ENCODE data around the gene RPL10A. TPM values are rescaled to one million over a fixed set of nuclear protein-coding genes. Genes with fewer than 3 reads are reported as not detected.

Gene RPL10A
- total and polyA plus RNA-seq, 10 donors: 962 to 3,148 (median 1,054) TPM

DNA sequence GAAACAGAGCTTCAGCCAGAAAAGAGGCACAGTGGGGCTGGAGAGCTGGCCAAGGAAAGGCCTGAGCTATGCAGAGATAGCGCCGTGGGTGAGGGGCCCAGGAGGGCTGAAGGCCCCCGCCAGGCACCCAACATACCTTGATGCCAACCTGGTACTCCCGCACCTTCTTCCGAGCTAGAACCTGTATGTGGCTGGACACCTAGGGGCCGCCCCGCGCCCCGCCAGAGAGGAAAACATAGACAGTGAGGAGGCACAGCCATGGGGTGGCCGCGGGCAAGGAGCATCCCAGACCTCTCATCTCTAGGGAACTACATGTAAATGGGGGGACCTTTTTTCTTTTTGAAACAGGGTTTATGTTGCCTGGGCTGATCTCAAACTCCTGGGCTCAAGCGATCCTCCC lies 12.0 kb downstream of the RPL10A start:
- Histone ChIP-seq H3K36me3 (peaks cover 0 to 23% (median 2%) of the 10 kb centered on the region in 6 donors), H3K4me1 (peaks cover 0 to 19% (median 3%) of the 10 kb centered on the region in 6 donors), H3K9me3 (no peaks in the 10 kb centered on the region), H3K4me3 (no peak overlapping the region), H3K27ac (no peak overlapping the region), H3K27me3 (replicated peaks in 1 of 7) (no peaks in the 10 kb centered on the region)
- DNase-seq: no peak
- TF ChIP-seq POLR2AphosphoS5 (IDR thresholded peaks at IDR 0.05) (no peak), POLR2A (IDR thresholded peaks at IDR 0.05) (no peak)
- intact Hi-C loops (cut with DNase I; ENCODE audit: low total_unique reads): no loop called here
- WGBS, 5 donors: 93 to 97% (median 95%) methylated on average over 12 of the region's 12 CpGs

DNA sequence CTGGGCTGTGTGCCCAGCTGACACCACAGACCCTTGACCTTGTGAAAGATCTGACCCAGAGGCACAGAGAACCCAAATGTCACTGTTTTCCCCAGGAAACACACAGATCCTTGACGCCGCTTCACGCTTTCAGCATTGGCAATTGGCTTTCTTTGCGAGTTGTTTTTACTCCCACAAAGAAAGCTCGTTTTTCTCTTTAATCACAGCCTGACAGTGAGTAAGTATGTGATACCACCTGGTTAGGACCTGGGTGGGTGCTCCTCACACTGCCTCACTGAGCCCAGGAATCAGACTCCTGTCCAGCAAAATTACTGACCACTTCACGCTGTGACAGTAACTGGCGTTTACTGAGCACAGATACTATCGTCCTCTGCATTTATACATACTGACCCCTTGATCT lies 13.0 kb downstream of the RPL10A start:
- TF ChIP-seq POLR2A (IDR thresholded peaks at IDR 0.05): no peak
- Histone ChIP-seq H3K27ac (no peak overlapping the region), H3K9me3 (no peaks in the 10 kb centered on the region), H3K27me3 (replicated peaks in 1 of 7) (no peaks in the 10 kb centered on the region), H3K4me3 (no peak overlapping the region), H3K4me1 (peaks cover 0 to 29% (median 3%) of the 10 kb centered on the region in 6 donors), H3K36me3 (peaks cover 0 to 17% (median 0%) of the 10 kb centered on the region in 6 donors)
- intact Hi-C loops (cut with DNase I; ENCODE audit: low total_unique reads): no loop called here
- DNase-seq: no peak
- 68 to 80% (median 69%) methylated on average over 8 of the region's 8 CpGs for WGBS, 5 donors

DNA sequence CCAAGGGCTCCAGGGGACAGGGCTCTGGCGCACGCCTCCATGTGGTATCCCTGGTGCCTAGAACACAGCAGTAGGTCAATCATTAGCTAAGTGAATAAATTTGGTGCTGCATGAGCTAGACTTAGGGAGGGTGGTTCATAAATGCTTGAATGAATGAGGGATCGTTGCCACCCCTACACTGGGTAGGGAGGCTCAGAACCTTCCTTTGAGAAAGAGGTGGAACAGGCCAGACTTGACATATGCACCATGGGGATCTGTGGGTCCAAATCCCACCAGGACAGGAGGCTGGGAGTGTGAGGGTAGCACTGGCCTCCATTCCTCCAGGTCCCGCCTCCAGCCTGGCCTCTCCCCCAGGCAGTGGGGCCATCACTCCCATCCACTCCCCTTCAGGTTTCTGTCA lies 14.9 kb downstream of the RPL10A start:
- H3K27me3 ChIP-seq (replicated peaks in 1 of 7): no peaks in the 10 kb centered on the region
- no peak overlapping the region for H3K4me3 ChIP-seq
- intact Hi-C loops (cut with DNase I; ENCODE audit: low total_unique reads): no loop called here
- H3K9me3 ChIP-seq: no peaks in the 10 kb centered on the region
- TF ChIP-seq POLR2AphosphoS5 (IDR thresholded peaks at IDR 0.05): no peak
- TF ChIP-seq, protein P1, sequence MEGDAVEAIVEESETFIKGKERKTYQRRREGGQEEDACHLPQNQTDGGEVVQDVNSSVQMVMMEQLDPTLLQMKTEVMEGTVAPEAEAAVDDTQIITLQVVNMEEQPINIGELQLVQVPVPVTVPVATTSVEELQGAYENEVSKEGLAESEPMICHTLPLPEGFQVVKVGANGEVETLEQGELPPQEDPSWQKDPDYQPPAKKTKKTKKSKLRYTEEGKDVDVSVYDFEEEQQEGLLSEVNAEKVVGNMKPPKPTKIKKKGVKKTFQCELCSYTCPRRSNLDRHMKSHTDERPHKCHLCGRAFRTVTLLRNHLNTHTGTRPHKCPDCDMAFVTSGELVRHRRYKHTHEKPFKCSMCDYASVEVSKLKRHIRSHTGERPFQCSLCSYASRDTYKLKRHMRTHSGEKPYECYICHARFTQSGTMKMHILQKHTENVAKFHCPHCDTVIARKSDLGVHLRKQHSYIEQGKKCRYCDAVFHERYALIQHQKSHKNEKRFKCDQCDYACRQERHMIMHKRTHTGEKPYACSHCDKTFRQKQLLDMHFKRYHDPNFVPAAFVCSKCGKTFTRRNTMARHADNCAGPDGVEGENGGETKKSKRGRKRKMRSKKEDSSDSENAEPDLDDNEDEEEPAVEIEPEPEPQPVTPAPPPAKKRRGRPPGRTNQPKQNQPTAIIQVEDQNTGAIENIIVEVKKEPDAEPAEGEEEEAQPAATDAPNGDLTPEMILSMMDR (IDR thresholded peaks at IDR 0.05 in 8 of 11, conservative IDR thresholded peaks at IDR 0.05 in 3 of 11): no peak
- no peak for TF ChIP-seq POLR2A (IDR thresholded peaks at IDR 0.05)
- H3K36me3 ChIP-seq: peaks cover 0 to 15% (median 0%) of the 10 kb centered on the region in 6 donors
- WGBS, 5 donors: 89 to 98% (median 95%) methylated on average over 3 to 4 of the region's 4 CpGs
- no peak overlapping the region for H3K27ac ChIP-seq
- DNase-seq: no peak
- peaks cover 0 to 46% (median 10%) of the 10 kb centered on the region in 6 donors for H3K4me1 ChIP-seq

DNA sequence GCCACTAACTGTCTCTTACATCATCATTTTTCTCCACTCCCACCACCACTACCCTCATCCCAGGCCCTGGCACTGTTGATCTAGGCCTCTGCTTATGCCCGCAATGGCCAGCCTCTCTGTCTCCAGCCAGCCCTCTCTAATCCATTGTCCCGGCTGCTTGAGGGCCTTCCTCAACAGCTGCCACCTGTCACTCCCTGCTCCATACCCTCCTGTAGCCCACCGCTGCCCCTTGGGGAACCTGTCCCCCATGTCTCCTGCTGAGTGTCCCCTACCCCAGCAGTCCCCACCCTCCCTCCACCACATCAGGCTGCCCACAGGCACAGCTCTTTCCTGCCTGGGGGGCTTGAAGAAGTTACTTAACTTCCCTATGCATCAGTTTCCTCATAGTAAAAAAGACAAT lies 15.3 kb downstream of the RPL10A start:
- peaks cover 0 to 51% (median 12%) of the 10 kb centered on the region in 6 donors for H3K4me1 ChIP-seq
- H3K9me3 ChIP-seq: no peaks in the 10 kb centered on the region
- no peaks in the 10 kb centered on the region for H3K27me3 ChIP-seq (replicated peaks in 1 of 7)
- 50 to 90% (median 77%) methylated on average over 3 of the region's 3 CpGs for WGBS, 5 donors
- no peak overlapping the region for H3K4me3 ChIP-seq
- H3K27ac ChIP-seq: no peak overlapping the region
- intact Hi-C loops (cut with DNase I; ENCODE audit: low total_unique reads): no loop called here
- H3K36me3 ChIP-seq: peaks cover 0 to 12% (median 0%) of the 10 kb centered on the region in 6 donors
- TF ChIP-seq POLR2A (IDR thresholded peaks at IDR 0.05) (no peak), POLR2AphosphoS5 (IDR thresholded peaks at IDR 0.05) (no peak)
- TF ChIP-seq, protein P1 (IDR thresholded peaks at IDR 0.05 in 8 of 11, conservative IDR thresholded peaks at IDR 0.05 in 3 of 11): no peak
- DNase-seq: no peak

DNA sequence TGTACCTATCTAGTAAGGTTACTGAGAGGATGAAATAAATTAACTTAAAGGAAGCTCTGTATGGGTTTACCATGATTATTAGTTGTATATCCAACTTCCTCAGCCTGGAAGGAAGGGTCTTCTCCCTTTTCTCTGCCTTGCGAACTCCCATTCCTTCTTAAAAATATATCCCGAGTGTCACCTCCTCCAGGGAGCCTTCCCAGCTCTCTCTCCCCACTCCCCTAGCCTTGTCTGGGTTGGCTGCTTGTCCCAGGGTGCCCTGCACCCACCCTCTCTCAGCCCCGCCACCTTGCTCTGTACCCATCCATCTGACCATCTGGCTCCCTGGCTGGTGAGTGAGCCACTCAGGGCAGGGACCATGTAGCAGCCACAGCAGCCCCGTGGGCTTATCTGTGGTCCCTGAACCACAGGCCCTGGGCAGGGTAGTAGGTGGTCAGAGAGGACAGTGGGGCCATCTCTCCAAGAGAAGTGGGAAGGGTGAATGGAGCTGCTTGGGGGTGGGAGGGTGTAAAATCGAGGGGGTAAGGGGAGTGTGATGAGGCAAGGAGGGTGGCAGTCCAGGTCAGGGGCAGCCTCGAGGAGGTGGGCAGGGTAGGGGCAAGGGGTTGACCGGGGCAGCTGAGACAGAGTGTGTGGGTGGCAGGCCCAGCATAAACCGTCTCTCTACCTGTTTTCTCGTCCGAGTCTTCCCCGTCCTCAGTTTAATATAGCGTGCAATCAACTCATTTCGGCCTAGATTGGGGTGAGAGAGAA lies 15.9 kb downstream of the RPL10A start:
- H3K27me3 ChIP-seq (replicated peaks in 1 of 7): no peaks in the 10 kb centered on the region
- H3K9me3 ChIP-seq: no peaks in the 10 kb centered on the region
- DNase-seq: no peak
- H3K4me3 ChIP-seq: no peak overlapping the region
- H3K36me3 ChIP-seq: peaks cover 0 to 12% (median 0%) of the 10 kb centered on the region in 6 donors
- H3K4me1 ChIP-seq: peaks cover 0 to 56% (median 14%) of the 10 kb centered on the region in 6 donors
- intact Hi-C loops (cut with DNase I; ENCODE audit: low total_unique reads): no loop called here
- no peak overlapping the region for H3K27ac ChIP-seq
- 77 to 89% (median 80%) methylated on average over 13 of the region's 13 CpGs for WGBS, 5 donors
- TF ChIP-seq POLR2A (IDR thresholded peaks at IDR 0.05) (no peak), POLR2AphosphoS5 (IDR thresholded peaks at IDR 0.05) (no peak)
- TF ChIP-seq, protein P1 (IDR thresholded peaks at IDR 0.05 in 8 of 11, conservative IDR thresholded peaks at IDR 0.05 in 3 of 11): no peak

All from spleen (tissue), 11 donors.